ENCODE results near the gene AFDN.

Gene AFDN

GRCh38 chr6:167826896-167827582, at the start of gene AFDN:
AFDN (plus strand) TSS chr6:167826911; CDS start chr6:167827133, 222 bp downstream.
- DNase-seq: peak; percentile 47

GRCh38 chr6:167778497-167779128, 48.1 kb upstream of the AFDN start:
- DNase-seq: no peak

GRCh38 chr6:167779129-167779992, 47.4 kb upstream of the AFDN start:
- no peak for DNase-seq

- no peak for DNase-seq
Observed at GRCh38 chr6:167779993-167780655, 46.6 kb upstream of the AFDN start.

GRCh38 chr6:167781066-167781767, 45.5 kb upstream of the AFDN start:
- DNase-seq: no peak

GRCh38 chr6:167781868-167782267, 44.8 kb upstream of the AFDN start:
- no peak for DNase-seq

GRCh38 chr6:167782698-167783517, 43.8 kb upstream of the AFDN start:
- no peak for DNase-seq

- no peak for DNase-seq
Observed at GRCh38 chr6:167786853-167787675, 39.6 kb upstream of the AFDN start.

- DNase-seq: no peak
Observed at GRCh38 chr6:167787896-167788562, 38.7 kb upstream of the AFDN start.

- no peak for DNase-seq
Observed at GRCh38 chr6:167788563-167788903, 38.2 kb upstream of the AFDN start.

- DNase-seq: no peak
Observed at GRCh38 chr6:167789358-167789757, 37.4 kb upstream of the AFDN start.

GRCh38 chr6:167791091-167791779, 35.5 kb upstream of the AFDN start:
- no peak for DNase-seq

- no peak for DNase-seq
Observed at GRCh38 chr6:167791780-167792478, 34.8 kb upstream of the AFDN start.

GRCh38 chr6:167793421-167793820, 33.3 kb upstream of the AFDN start:
- no peak for DNase-seq

GRCh38 chr6:167794161-167795157, 32.3 kb upstream of the AFDN start:
- no peak for DNase-seq

GRCh38 chr6:167795321-167795811, 31.3 kb upstream of the AFDN start:
- no peak for DNase-seq

GRCh38 chr6:167795874-167796191, 30.9 kb upstream of the AFDN start:
- DNase-seq: no peak
